HG03469 (cell line): Measurements from ENCODE around the gene RGS6.
"Not testable (repeated sequence)": the region's sequence is repeated elsewhere in the genome, so short reads cannot be mapped to it uniquely, and the experiment has no call there.

Experiments
- ATAC-seq: cut with Tn5 transposase; IDR thresholded peaks from one replicate; pipeline ENCODE4 v1.9.1; 2021; ENCODE audit warnings: mild to moderate bottlenecking, moderate library complexity, moderate number of reproducible peaks; ENCODE audit not compliant: unreplicated experiment

RGS6 gene

DNA sequence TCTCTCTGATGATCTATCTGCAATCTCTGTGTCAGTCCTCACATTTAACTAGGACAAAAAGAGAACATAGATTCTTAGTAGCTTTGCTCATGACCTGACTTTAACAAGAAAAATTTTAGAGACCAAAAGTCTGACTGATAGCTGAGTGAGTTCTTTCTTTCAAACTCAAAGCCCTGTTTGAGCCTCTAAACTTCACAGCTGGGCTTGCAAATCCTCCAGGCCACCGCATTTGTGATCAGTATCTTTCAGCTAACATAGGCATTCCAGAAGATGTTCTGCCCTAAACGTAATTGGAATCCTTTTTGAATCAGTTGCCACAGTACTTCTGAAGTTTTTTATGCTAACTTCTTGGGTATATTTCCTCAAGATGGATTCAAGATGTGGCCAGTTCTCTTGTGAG lies 502.6 kb downstream of the RGS6 start:
- no peak for ATAC-seq

- no peak for ATAC-seq
These were observed 507.5 kb downstream of the RGS6 start for GRCh38 chr14:72439707-72440106.

- ATAC-seq: no peak
These were observed 511.0 kb downstream of the RGS6 start for GRCh38 chr14:72443256-72443655.

DNA sequence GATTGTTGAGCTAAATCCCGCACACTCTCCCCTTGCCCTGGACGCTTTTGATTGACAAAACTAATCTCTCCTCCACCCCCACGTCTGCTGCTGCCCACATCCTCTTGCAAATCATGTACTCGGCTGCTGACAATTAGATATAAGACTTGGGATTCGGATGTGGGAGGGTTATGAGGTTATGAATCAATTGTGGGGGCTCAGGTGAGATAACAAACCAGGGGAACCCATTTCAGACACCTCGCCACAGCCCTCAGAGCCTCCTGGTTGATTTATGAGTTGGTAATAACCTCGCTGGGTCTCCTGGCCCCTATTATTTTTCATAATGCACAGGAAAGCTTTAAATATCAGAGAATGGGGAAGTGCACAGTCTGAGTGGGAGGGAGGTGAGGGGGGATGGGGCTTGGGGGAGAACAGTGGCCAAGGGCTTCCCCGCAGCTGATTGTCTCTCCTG lies 511.8 kb downstream of the RGS6 start:
- no peak for ATAC-seq

DNA sequence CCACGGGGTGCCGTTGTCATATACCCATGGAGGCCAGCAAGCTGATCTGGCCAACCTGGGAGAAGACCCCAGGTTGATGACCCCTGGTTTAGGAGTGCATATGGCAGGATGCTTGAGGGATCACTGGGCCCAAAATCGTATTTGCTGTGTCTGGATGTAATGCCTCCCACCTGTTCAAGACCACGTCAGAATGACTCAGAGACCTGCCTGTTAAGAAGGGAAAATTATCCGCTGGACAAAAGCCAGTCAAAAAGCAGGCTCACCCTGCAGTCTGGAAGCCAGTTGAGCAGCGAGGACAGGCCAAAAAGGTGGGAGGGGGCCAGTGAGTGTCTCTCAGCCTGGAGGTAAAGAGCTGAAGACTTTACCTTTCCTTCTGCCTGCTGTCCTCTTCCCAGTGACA lies 512.5 kb downstream of the RGS6 start:
- ATAC-seq: no peak

DNA sequence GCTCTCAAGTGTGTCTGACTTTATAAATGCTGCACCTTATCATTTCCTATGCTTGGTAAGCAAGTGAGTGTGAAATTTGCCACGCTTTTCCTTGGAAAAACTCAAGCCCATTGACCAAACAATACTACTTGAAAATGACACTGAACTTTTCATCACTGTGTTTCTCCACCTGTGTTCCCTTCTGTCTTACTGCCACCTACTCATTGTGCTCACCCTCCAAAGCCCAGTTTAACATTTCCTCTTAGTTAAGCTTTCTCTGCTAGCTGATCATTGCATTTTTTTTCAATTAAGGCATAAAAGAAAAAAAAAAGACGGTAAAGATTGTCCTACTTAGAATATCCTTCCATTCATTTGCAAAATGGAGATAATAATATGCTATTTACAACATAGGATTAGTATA lies 516.0 kb downstream of the RGS6 start:
- no peak for ATAC-seq

DNA sequence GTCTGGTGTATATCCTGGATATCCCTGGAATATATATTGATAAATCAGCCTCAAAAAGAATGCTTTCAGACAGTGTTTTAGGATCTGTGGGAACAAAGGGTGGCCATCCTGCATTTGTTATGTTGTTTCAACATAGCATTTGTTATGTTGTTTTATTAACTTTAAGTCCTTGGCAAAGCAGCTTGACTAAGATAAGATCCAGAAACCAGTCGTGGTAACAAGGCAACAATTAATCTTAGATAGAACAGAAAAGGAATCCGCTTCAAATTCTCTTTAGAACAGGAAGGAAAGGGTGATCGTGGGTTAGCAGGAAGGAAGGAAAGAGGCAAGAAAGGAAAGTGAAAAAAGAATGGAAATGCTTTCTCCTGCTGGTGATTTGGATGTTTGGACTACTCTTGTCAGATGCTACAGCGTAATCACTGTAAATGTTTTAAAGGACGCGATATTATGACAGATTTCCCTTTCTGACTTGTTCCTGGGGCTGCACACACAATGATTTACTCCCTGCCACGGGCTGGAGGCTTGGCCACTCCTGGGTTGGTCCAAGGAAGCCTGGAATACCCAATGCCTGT lies 518.3 kb downstream of the RGS6 start:
- ATAC-seq: no peak

- ATAC-seq: no peak
These were observed 519.1 kb downstream of the RGS6 start for GRCh38 chr14:72451054-72451972.

GRCh38 chr14:72452774-72453173 lies 520.5 kb downstream of the RGS6 start:
- ATAC-seq: no peak

- ATAC-seq: no peak
These were observed 522.3 kb downstream of the RGS6 start for GRCh38 chr14:72454388-72455160.

- ATAC-seq: no peak
These were observed 525.4 kb downstream of the RGS6 start for GRCh38 chr14:72457641-72458040.

DNA sequence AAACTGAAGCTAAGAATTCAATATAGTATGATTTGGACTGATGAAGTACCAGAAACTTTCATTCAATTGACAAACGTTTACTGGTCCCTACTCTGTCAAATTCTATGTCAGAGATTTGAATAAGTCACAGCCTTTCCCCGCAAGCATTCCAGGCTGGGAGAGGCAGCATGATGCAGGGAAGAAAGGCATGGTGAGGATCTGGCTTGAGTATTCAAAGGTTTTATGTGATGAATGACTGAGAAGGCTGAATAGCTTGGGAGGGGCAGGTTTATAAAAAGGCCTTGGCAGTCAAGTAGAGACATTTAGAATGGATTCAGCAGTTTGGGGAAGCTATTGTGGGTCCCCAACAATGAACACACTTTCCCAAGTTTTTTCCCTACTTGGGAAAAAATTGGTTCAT lies 529.8 kb downstream of the RGS6 start:
- no peak for ATAC-seq

GRCh38 chr14:72463291-72463866 lies 531.1 kb downstream of the RGS6 start:
- no peak for ATAC-seq

DNA sequence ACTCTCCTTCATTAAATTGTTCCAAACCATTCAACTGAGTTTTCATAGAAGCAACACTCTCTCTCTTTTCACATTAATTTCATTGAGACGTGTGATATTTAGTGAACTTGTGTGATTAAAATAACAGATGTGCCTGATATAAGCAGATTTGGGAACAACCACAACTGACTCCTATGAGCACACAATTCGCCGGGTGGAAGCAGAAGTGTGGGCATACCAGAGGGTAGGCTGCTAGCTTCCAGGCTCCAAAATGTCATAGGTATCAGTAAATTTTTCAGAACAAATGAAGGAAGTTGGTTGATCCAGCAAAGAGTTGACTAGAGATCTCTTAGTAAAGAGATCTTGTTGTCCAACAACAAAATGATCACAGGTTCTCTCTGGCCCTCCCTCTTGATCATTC lies 532.0 kb downstream of the RGS6 start:
- no peak for ATAC-seq

DNA sequence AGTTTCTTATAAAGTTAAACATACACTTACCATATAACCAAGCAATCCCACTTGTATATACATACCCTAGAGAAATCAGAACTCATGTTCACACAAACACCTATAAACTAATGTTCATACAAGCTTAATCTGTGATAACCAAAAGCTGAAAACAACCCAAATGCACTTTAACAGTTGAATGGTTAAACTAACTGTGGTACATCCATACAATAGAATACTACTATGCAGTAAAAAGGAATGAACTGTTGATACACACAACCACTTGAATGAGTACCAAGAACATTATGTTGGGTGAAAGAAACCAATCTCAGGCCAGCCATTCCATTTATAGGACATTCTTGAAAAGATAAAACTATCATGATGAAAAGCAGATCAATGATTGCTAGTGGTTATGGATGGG lies 534.1 kb downstream of the RGS6 start:
- no peak for ATAC-seq

DNA sequence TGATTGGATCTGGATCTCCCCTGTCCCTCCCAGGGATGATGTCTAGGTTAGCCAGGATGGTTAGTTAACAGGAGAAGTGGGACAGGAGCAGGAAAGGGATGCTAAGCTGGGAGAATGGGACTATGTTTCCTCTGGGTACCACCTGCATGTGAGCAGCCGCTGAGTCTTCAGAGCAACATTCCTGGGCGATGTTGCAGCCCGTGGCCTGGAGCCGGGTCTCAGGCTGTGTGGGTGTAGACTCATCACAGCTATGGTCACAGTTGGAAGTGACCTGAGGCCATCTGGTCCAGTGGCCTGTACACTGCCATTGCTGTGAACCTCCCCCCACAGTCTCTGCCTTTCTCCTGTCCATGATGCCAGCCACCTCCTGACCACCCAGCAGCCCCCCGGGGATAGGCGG lies 539.1 kb downstream of the RGS6 start:
- ATAC-seq: no peak

GRCh38 chr14:72472845-72473244 lies 540.6 kb downstream of the RGS6 start:
- ATAC-seq: no peak

GRCh38 chr14:72476657-72477499 lies 544.6 kb downstream of the RGS6 start:
- ATAC-seq: peak; percentile 69

- ATAC-seq: not testable (repeated sequence)
These were observed 545.3 kb downstream of the RGS6 start for GRCh38 chr14:72477578-72477977.

GRCh38 chr14:72478471-72478893 lies 546.3 kb downstream of the RGS6 start:
- ATAC-seq: no peak
